ENCODE data around the gene NEK10. TPM values are rescaled to one million over a fixed set of nuclear protein-coding genes. Genes with fewer than 3 reads are reported as not detected.
"Not testable (repeated sequence)": the region's sequence is repeated elsewhere in the genome, so short reads cannot be mapped to it uniquely, and the experiment has no call there.

Gene NEK10
- total and polyA plus RNA-seq, 2 of the 13 experiments (the other 11 are each of a cell fraction or from before 2014, with no cell fraction given): 2.8 to 14.2 TPM

GRCh38 chr3:27302891-27303290 is 66.3 kb downstream of the NEK10 start (continued):
- TF ChIP-seq ZNF407 (CRISPR knock-in tag; IDR thresholded peaks at IDR 0.05; ENCODE audit: not compliant biosample characterization) (no peak), ZNF775 (CRISPR knock-in tag; IDR thresholded peaks at IDR 0.05; ENCODE audit: borderline replicate concordance) (no peak), ZNF746 (CRISPR knock-in tag; IDR thresholded peaks at IDR 0.05) (no peak), ZNF3 (CRISPR knock-in tag; IDR thresholded peaks at IDR 0.05) (no peak)

- ATAC-seq; DNase-seq (ENCODE audit: low spot score); H3K79me2 ChIP-seq (ENCODE audit: insufficient read depth, low read length); H3K27me3 ChIP-seq (ENCODE audit: control insufficient read depth in 1 of 2, insufficient read depth in 2 of 2, low read length in 2 of 2); in situ Hi-C loops (cut with HindIII; ENCODE audit: extremely low pct_ligation_motif_present, low pct_unique_long_range_greater_than_20kb); H3K9me3 ChIP-seq (ENCODE audit: low read length); intact Hi-C loops (cut with micrococcal nuclease; ENCODE audit: unreplicated experiment); H2AFZ ChIP-seq (ENCODE audit: low read length); FAIRE-seq; POLR2A ChIA-PET; BruUV-seq (replicated peaks); H4K20me1 ChIP-seq (ENCODE audit: insufficient read depth, low read length); H3K9ac ChIP-seq (ENCODE audit: insufficient read depth, low read depth, low read length); H3K4me3 ChIP-seq (replicated peaks in 1 of 3; ENCODE audit: insufficient read depth in 1 of 3, low read depth in 2 of 3, low read length in 3 of 3); H3K4me1 ChIP-seq (ENCODE audit: insufficient read depth, low read length); H3K27ac ChIP-seq (ENCODE audit: extremely low read length, insufficient read depth, low read length); H3K36me3 ChIP-seq (replicated peaks in 1 of 2; ENCODE audit: control insufficient read depth in 1 of 2, insufficient read depth in 2 of 2, low read length in 2 of 2); H3K4me2 ChIP-seq (ENCODE audit: low read depth, low read length); CTCF ChIA-PET (ENCODE audit: low intra/inter-chr PET ratio, low total read pairs): not testable (repeated sequence)
- no CpG with 5 or more reads among the region's 2 CpGs for WGBS (ENCODE audit: low lambda C conversion rate)
Observed at GRCh38 chr3:27298981-27299380, 70.2 kb downstream of the NEK10 start.

All from HepG2 (cell line).